ENCODE measurements around the gene DOC2A. TPM values are rescaled to one million over a fixed set of nuclear protein-coding genes. Genes with fewer than 3 reads are reported as not detected.
A peak's percentile ranks its signal among the peaks of the same experiment; 100 is the strongest.

The DOC2A gene
- total and polyA plus RNA-seq, 7 experiments from 2014 or later: 0.18 to 0.54 (median 0.46) TPM; not detected in 4

- H3K9me3 Mint-ChIP-seq: no peaks in the 10 kb centered on the region
These were observed 6.0 kb downstream of the DOC2A start for GRCh38 chr16:30004811-30005242.

GRCh38 chr16:30004424-30004776 lies 6.4 kb downstream of the DOC2A start:
- Histone ChIP-seq H3K9me3 (ENCODE audit: control insufficient read depth in 2 of 3, low read length in 3 of 3) (no peaks in the 10 kb centered on the region), H3K4me3 (ENCODE audit: low read length) (no peak overlapping the region), H3K4me1 (ENCODE audit: control insufficient read depth in 2 of 2, insufficient read depth in 2 of 2, low read length in 2 of 2) (no peaks in the 10 kb centered on the region), H3K36me3 (ENCODE audit: control insufficient read depth in 2 of 3, insufficient read depth in 3 of 3, low read length in 3 of 3) (peaks cover 0 to 44% (median 0%) of the 10 kb centered on the region in 3 experiments), H3K27me3 (ENCODE audit: control insufficient read depth in 2 of 2, insufficient read depth in 2 of 2, low read length in 2 of 2) (no peaks in the 10 kb centered on the region), H3K27ac (ENCODE audit: low read depth, low read length) (no peak overlapping the region)
- Mint-ChIP-seq H3K27me3 (peaks cover 0 to 9% (median 0%) of the 10 kb centered on the region in 5 donors), H3K4me1 (peaks cover 0 to 10% (median 6%) of the 10 kb centered on the region in 7 donors), H3K27ac (peak overlapping the region in 2 of 9 donors; percentile 30 to 82), H3K4me3 (no peak overlapping the region), H3K9me3 (no peaks in the 10 kb centered on the region), H3K36me3 (peaks cover 0 to 10% (median 3%) of the 10 kb centered on the region in 5 donors)
- POLR2A ChIA-PET: interaction anchor here (1.1 to 3.1 kb wide), 3 partner anchors 8 to 303 kb away, joined by 3 to 10 read pairs (median 3); partner anchors contain the start of genes HIRIP3 and INO80E
- no peak for ATAC-seq
- DNase-seq: no peak
- intact Hi-C loops (cut with micrococcal nuclease): loop anchor here in 1 of 2 donors (2.0 kb wide), 2 partner anchors 78 to 142 kb away; partner anchors contain the start of genes CDIPT and KCTD13
- CTCF ChIA-PET: interaction anchor here (0.6 to 3.8 kb wide), 5 partner anchors 31 to 313 kb away, joined by 3 to 10 read pairs (median 3); no protein-coding TSS in a partner anchor

More at GRCh38 chr16:30004811-30005242, 6.0 kb downstream of the DOC2A start:
- peaks cover 0 to 10% (median 0%) of the 10 kb centered on the region in 5 donors for H3K36me3 Mint-ChIP-seq
- H3K36me3 ChIP-seq (ENCODE audit: control insufficient read depth in 2 of 3, insufficient read depth in 3 of 3, low read length in 3 of 3): peaks cover 0 to 40% (median 0%) of the 10 kb centered on the region in 3 experiments
- no peaks in the 10 kb centered on the region for H3K27me3 ChIP-seq (ENCODE audit: control insufficient read depth in 2 of 2, insufficient read depth in 2 of 2, low read length in 2 of 2)
- intact Hi-C loops (cut with micrococcal nuclease): loop anchor here (1.0 to 2.0 kb wide), 5 partner anchors 78 to 313 kb away; partner anchors contain the start of genes CDIPT (in 2 of the 2) and KCTD13 (in 1 of the 2)
- ATAC-seq: no peak
- H3K27ac ChIP-seq (ENCODE audit: low read depth, low read length): no peak overlapping the region
- CTCF ChIA-PET: interaction anchor here (0.6 to 3.8 kb wide), 8 partner anchors 32 to 855 kb away, joined by 3 to 10 read pairs (median 3); no protein-coding TSS in a partner anchor
- POLR2A ChIA-PET: interaction anchor here (1.1 to 3.1 kb wide), 3 partner anchors 9 to 303 kb away, joined by 3 to 10 read pairs (median 3); partner anchors contain the start of genes HIRIP3 and INO80E
- no peak overlapping the region for H3K4me3 Mint-ChIP-seq
- DNase-seq: no peak
- H3K27ac Mint-ChIP-seq: peak overlapping the region in 1 of 9 donors; percentile 28
- no peaks in the 10 kb centered on the region for H3K9me3 ChIP-seq (ENCODE audit: control insufficient read depth in 2 of 3, low read length in 3 of 3)
- H3K4me1 ChIP-seq (ENCODE audit: control insufficient read depth in 2 of 2, insufficient read depth in 2 of 2, low read length in 2 of 2): no peaks in the 10 kb centered on the region
- H3K4me3 ChIP-seq (ENCODE audit: low read length): no peak overlapping the region
- peaks cover 0 to 13% (median 0%) of the 10 kb centered on the region in 5 donors for H3K27me3 Mint-ChIP-seq
- H3K4me1 Mint-ChIP-seq: peaks cover 0 to 6% (median 2%) of the 10 kb centered on the region in 7 donors

- POLR2A ChIA-PET: interaction anchor here (1.1 to 3.1 kb wide), 3 partner anchors 8 to 302 kb away, joined by 3 to 10 read pairs (median 3); partner anchors contain the start of genes HIRIP3 and INO80E
These were observed 7.0 kb downstream of the DOC2A start for GRCh38 chr16:30003670-30004423.

GRCh38 chr16:30002614-30003346 lies 8.0 kb downstream of the DOC2A start:
- Histone ChIP-seq H3K27ac (ENCODE audit: low read depth, low read length) (no peak overlapping the region), H3K9me3 (ENCODE audit: control insufficient read depth in 2 of 3, low read length in 3 of 3) (no peaks in the 10 kb centered on the region), H3K4me1 (ENCODE audit: control insufficient read depth in 2 of 2, insufficient read depth in 2 of 2, low read length in 2 of 2) (no peaks in the 10 kb centered on the region), H3K27me3 (ENCODE audit: control insufficient read depth in 2 of 2, insufficient read depth in 2 of 2, low read length in 2 of 2) (no peaks in the 10 kb centered on the region), H3K4me3 (ENCODE audit: low read length) (no peak overlapping the region), H3K36me3 (ENCODE audit: control insufficient read depth in 2 of 3, insufficient read depth in 3 of 3, low read length in 3 of 3) (peaks cover 0 to 54% (median 0%) of the 10 kb centered on the region in 3 experiments)
- peaks cover 0 to 24% (median 12%) of the 10 kb centered on the region in 7 donors for H3K4me1 Mint-ChIP-seq
- H3K27me3 Mint-ChIP-seq: no peaks in the 10 kb centered on the region
- DNase-seq (no peak), ATAC-seq (no peak)
- intact Hi-C loops (cut with micrococcal nuclease): no loop called here
- H3K4me3 Mint-ChIP-seq: no peak overlapping the region
- ChIA-PET CTCF (interaction anchor here (3.8 kb wide), 1 partner anchor 302 kb away, joined by 10 read pairs; no protein-coding TSS in a partner anchor), POLR2A (interaction anchor here (0.9 kb wide), 1 partner anchor 77 kb away, joined by 3 read pairs; the partner anchor contains the start of gene KCTD13)
- peaks cover 0 to 13% (median 4%) of the 10 kb centered on the region in 5 donors for H3K36me3 Mint-ChIP-seq
- no peaks in the 10 kb centered on the region for H3K9me3 Mint-ChIP-seq
- H3K27ac Mint-ChIP-seq: peak overlapping the region in 3 of 9 donors; percentile 11 to 68 (median 62)

More at GRCh38 chr16:30003670-30004423, 7.0 kb downstream of the DOC2A start:
- Mint-ChIP-seq H3K9me3 (no peaks in the 10 kb centered on the region), H3K27me3 (peaks cover 0 to 5% (median 0%) of the 10 kb centered on the region in 5 donors), H3K4me3 (no peak overlapping the region), H3K4me1 (peaks cover 0 to 14% (median 9%) of the 10 kb centered on the region in 7 donors), H3K27ac (peak overlapping the region in 4 of 9 donors; percentile 5 to 82 (median 39)), H3K36me3 (peaks cover 0 to 13% (median 4%) of the 10 kb centered on the region in 5 donors)
- ATAC-seq (no peak), DNase-seq (no peak)
- H3K27me3 ChIP-seq (ENCODE audit: control insufficient read depth in 2 of 2, insufficient read depth in 2 of 2, low read length in 2 of 2): no peaks in the 10 kb centered on the region
- H3K36me3 ChIP-seq (ENCODE audit: control insufficient read depth in 2 of 3, insufficient read depth in 3 of 3, low read length in 3 of 3): peaks cover 0 to 48% (median 0%) of the 10 kb centered on the region in 3 experiments
- H3K4me3 ChIP-seq (ENCODE audit: low read length): no peak overlapping the region
- no peaks in the 10 kb centered on the region for H3K9me3 ChIP-seq (ENCODE audit: control insufficient read depth in 2 of 3, low read length in 3 of 3)
- no peaks in the 10 kb centered on the region for H3K4me1 ChIP-seq (ENCODE audit: control insufficient read depth in 2 of 2, insufficient read depth in 2 of 2, low read length in 2 of 2)
- CTCF ChIA-PET: interaction anchor here (0.8 to 3.8 kb wide), 3 partner anchors 31 to 312 kb away, joined by 3 to 10 read pairs (median 10); no protein-coding TSS in a partner anchor
- intact Hi-C loops (cut with micrococcal nuclease): loop anchor here in 1 of 2 donors (2.0 kb wide), 2 partner anchors 77 to 141 kb away; partner anchors contain the start of genes CDIPT and KCTD13
- no peak overlapping the region for H3K27ac ChIP-seq (ENCODE audit: low read depth, low read length)

GRCh38 chr16:30000735-30001631 lies 9.8 kb downstream of the DOC2A start:
- H3K27me3 Mint-ChIP-seq: no peaks in the 10 kb centered on the region
- POLR2A ChIA-PET: interaction anchor here (0.7 kb wide), 1 partner anchor 29 kb away, joined by 4 read pairs; no protein-coding TSS in a partner anchor
- no peak for DNase-seq

More at GRCh38 chr16:30000735-30001631, 9.8 kb downstream of the DOC2A start:
- CTCF ChIA-PET: no interaction called here
- H3K36me3 Mint-ChIP-seq: peaks cover 0 to 17% (median 4%) of the 10 kb centered on the region in 5 donors
- H3K27ac Mint-ChIP-seq: no peak overlapping the region
- Histone ChIP-seq H3K27me3 (ENCODE audit: control insufficient read depth in 2 of 2, insufficient read depth in 2 of 2, low read length in 2 of 2) (no peaks in the 10 kb centered on the region), H3K36me3 (ENCODE audit: control insufficient read depth in 2 of 3, insufficient read depth in 3 of 3, low read length in 3 of 3) (peaks cover 0 to 54% (median 0%) of the 10 kb centered on the region in 3 experiments), H3K9me3 (ENCODE audit: control insufficient read depth in 2 of 3, low read length in 3 of 3) (no peaks in the 10 kb centered on the region), H3K27ac (ENCODE audit: low read depth, low read length) (no peak overlapping the region), H3K4me3 (ENCODE audit: low read length) (no peak overlapping the region), H3K4me1 (ENCODE audit: control insufficient read depth in 2 of 2, insufficient read depth in 2 of 2, low read length in 2 of 2) (peaks cover 6 to 7% of the 10 kb centered on the region in 2 donors)
- ATAC-seq: no peak
- intact Hi-C loops (cut with micrococcal nuclease): no loop called here
- peaks cover 11 to 34% (median 22%) of the 10 kb centered on the region in 7 donors for H3K4me1 Mint-ChIP-seq
- no peaks in the 10 kb centered on the region for H3K9me3 Mint-ChIP-seq
- H3K4me3 Mint-ChIP-seq: no peak overlapping the region

Measured in naive thymus-derived CD4-positive, alpha-beta T cell (primary cell).